ENCODE data around the gene GPR146.

Gene GPR146

DNA sequence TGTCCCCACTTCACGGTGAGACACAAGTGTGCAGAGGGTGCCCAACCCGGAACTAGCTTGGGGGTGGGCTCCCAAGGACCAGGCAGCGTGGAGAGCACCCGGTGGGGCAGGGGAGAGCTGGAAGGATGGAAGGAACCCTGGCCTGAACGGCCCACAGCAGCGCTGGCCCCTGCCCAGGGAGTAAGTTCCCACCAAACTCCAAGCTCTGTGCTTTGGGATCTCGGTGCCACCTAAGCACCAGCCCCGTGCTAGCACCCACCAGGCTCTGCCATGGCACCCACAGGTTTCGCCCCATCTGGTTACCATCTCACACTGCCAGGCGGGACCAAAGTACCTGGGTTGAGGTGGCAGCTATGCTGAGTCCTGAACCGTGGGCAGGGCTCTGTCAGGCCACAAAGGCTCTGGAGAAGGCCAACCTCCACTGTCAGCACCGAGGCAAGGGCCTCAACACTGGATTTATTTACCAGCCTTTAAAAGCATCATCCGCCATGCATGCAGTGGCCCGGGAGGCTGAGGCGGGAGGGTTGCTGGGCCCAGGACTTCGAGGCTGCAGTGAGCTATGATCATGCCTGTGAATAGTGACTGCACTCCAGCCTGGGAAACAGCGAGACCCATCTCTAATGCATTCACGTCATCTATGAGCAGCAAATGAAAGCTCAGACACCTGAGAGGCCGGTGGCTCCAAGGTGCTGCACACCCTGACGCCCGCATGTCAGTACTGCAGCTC, 59.6 kb downstream of the GPR146 start:
- H3K4me2 ChIP-seq (ENCODE audit: insufficient read depth, low read length, poor library complexity, severe bottlenecking): no peak overlapping the region
- peak overlapping the region; percentile 28 for H2AK5ac ChIP-seq (ENCODE audit: low read depth, low read length)
- H3K23ac ChIP-seq (ENCODE audit: low read depth, low read length, poor library complexity): peak overlapping the region; percentile 91
- peak overlapping the region; percentile 21 for H3K9ac ChIP-seq (ENCODE audit: low read depth, low read length, poor library complexity)
- WGBS, 2 donors (ENCODE audit: extremely low coverage in 2 of 2, insufficient read length in 2 of 2, insufficient replicate concordance in 1 of 2): no CpG with 5 or more reads among the region's 21 CpGs
- H3K9me3 ChIP-seq (replicated peaks in 1 of 2; ENCODE audit: control insufficient read depth in 2 of 2, insufficient read depth in 1 of 2, low read depth in 1 of 2, low read length in 2 of 2): no peaks in the 10 kb centered on the region
- H2BK5ac ChIP-seq (ENCODE audit: low read length): peak overlapping the region; percentile 39
- H3K18ac ChIP-seq (ENCODE audit: low read length): peak overlapping the region; percentile 57
- H4K8ac ChIP-seq (ENCODE audit: low read depth, low read length): no peak overlapping the region
- no peak overlapping the region for H3K4ac ChIP-seq (ENCODE audit: low read length)
- H2BK15ac ChIP-seq (ENCODE audit: low read length): no peak overlapping the region
- peak overlapping the region; percentile 73 for H2BK12ac ChIP-seq (ENCODE audit: low read length)
- H4K91ac ChIP-seq (ENCODE audit: low read depth, low read length, poor library complexity): no peak overlapping the region
- H3K79me1 ChIP-seq (ENCODE audit: low read depth, low read length): peaks cover 25% of the 10 kb centered on the region
- H3K27me3 ChIP-seq (ENCODE audit: control insufficient read depth in 3 of 3, insufficient read depth in 3 of 3, low read depth in 1 of 3, low read length in 3 of 3): no peaks in the 10 kb centered on the region
- no peak overlapping the region for H3K27ac ChIP-seq (replicated peaks; ENCODE audit: low read length)
- no peak for DNase-seq (ENCODE audit: low spot score)
- H3K14ac ChIP-seq (ENCODE audit: low read length): peak overlapping the region; percentile 21
- H2AFZ ChIP-seq (ENCODE audit: low read length): no peak overlapping the region
- H3K36me3 ChIP-seq (replicated peaks in 1 of 2; ENCODE audit: control insufficient read depth in 2 of 2, insufficient read depth in 2 of 2, low read length in 2 of 2): peaks cover 5 to 6% of the 10 kb centered on the region in 2 donors
- peaks cover 11 to 17% of the 10 kb centered on the region in 2 donors for H3K4me1 ChIP-seq (ENCODE audit: control insufficient read depth in 2 of 2, insufficient read depth in 1 of 2, low read depth in 1 of 2, low read length in 2 of 2)
- H2BK120ac ChIP-seq (ENCODE audit: low read depth, low read length): peak overlapping the region; percentile 61
- H3K4me3 ChIP-seq (ENCODE audit: low read length in 2 of 2): no peak overlapping the region

DNA sequence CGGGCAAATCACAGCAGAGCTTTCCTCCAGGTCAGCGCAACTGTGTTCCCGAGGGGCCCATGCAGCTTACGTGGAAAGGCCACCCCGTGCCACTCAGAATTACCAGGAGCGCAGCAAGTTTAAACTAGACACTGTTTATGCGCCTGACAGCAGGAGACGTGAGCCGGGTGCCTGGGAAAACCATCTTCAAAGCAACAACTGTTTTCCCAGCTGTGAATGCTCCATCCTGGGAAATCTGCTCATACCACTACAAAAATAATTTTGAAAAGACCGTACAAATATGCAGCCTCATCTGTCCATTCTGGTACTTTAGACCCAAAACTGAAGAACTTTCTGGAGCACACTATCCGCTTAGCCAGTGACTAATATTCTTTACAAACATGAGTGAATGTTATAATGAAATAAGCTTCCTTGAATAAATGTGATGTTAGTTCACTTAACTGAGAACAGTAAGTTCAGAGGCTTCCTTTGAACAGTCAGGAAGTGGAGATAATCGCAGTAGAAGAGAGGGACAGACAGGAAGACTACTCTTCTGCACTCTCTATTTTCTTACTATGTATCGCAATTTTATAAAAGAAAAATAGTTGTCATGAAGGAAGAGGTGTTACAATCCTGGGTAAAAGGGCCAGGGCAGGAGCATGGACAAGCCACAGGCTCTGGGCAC, 60.3 kb downstream of the GPR146 start:
- no peak overlapping the region for H4K8ac ChIP-seq (ENCODE audit: low read depth, low read length)
- H3K4me1 ChIP-seq (ENCODE audit: control insufficient read depth in 2 of 2, insufficient read depth in 1 of 2, low read depth in 1 of 2, low read length in 2 of 2): peaks cover 11 to 17% of the 10 kb centered on the region in 2 donors

GRCh38 chr7:1105189-1105588, 60.8 kb downstream of the GPR146 start:
- Histone ChIP-seq H2BK15ac (ENCODE audit: low read length) (no peak overlapping the region), H3K18ac (ENCODE audit: low read length) (no peak overlapping the region), H3K27ac (replicated peaks; ENCODE audit: low read length) (no peak overlapping the region), H3K4me2 (ENCODE audit: insufficient read depth, low read length, poor library complexity, severe bottlenecking) (no peak overlapping the region), H3K9me3 (replicated peaks in 1 of 2; ENCODE audit: control insufficient read depth in 2 of 2, insufficient read depth in 1 of 2, low read depth in 1 of 2, low read length in 2 of 2) (no peaks in the 10 kb centered on the region), H3K4ac (ENCODE audit: low read length) (no peak overlapping the region), H2BK5ac (ENCODE audit: low read length) (no peak overlapping the region), H3K4me1 (ENCODE audit: control insufficient read depth in 2 of 2, insufficient read depth in 1 of 2, low read depth in 1 of 2, low read length in 2 of 2) (peaks cover 10 to 16% of the 10 kb centered on the region in 2 donors), H2AFZ (ENCODE audit: low read length) (no peak overlapping the region), H3K9ac (ENCODE audit: low read depth, low read length, poor library complexity) (no peak overlapping the region), H2BK12ac (ENCODE audit: low read length) (no peak overlapping the region), H2AK5ac (ENCODE audit: low read depth, low read length) (no peak overlapping the region), H3K36me3 (replicated peaks in 1 of 2; ENCODE audit: control insufficient read depth in 2 of 2, insufficient read depth in 2 of 2, low read length in 2 of 2) (peaks cover 0 to 2% of the 10 kb centered on the region in 2 donors), H3K79me1 (ENCODE audit: low read depth, low read length) (peaks cover 27% of the 10 kb centered on the region), H3K14ac (ENCODE audit: low read length) (no peak overlapping the region), H3K23ac (ENCODE audit: low read depth, low read length, poor library complexity) (no peak overlapping the region), H4K91ac (ENCODE audit: low read depth, low read length, poor library complexity) (no peak overlapping the region), H3K4me3 (ENCODE audit: low read length in 2 of 2) (no peak overlapping the region), H4K8ac (ENCODE audit: low read depth, low read length) (no peak overlapping the region), H2BK120ac (ENCODE audit: low read depth, low read length) (no peak overlapping the region), H3K27me3 (ENCODE audit: control insufficient read depth in 3 of 3, insufficient read depth in 3 of 3, low read depth in 1 of 3, low read length in 3 of 3) (no peaks in the 10 kb centered on the region)
- no peak for DNase-seq (ENCODE audit: low spot score)
- WGBS, 2 donors (ENCODE audit: extremely low coverage in 2 of 2, insufficient read length in 2 of 2, insufficient replicate concordance in 1 of 2): no CpG with 5 or more reads among the region's 11 CpGs

More for the DNA sequence above, 60.3 kb downstream of the GPR146 start:
- Histone ChIP-seq H3K9ac (ENCODE audit: low read depth, low read length, poor library complexity) (no peak overlapping the region), H3K79me1 (ENCODE audit: low read depth, low read length) (peaks cover 27% of the 10 kb centered on the region), H3K9me3 (replicated peaks in 1 of 2; ENCODE audit: control insufficient read depth in 2 of 2, insufficient read depth in 1 of 2, low read depth in 1 of 2, low read length in 2 of 2) (no peaks in the 10 kb centered on the region), H3K4me2 (ENCODE audit: insufficient read depth, low read length, poor library complexity, severe bottlenecking) (no peak overlapping the region), H2AFZ (ENCODE audit: low read length) (no peak overlapping the region), H2BK15ac (ENCODE audit: low read length) (no peak overlapping the region), H3K18ac (ENCODE audit: low read length) (peak overlapping the region; percentile 57), H3K27ac (replicated peaks; ENCODE audit: low read length) (no peak overlapping the region), H4K91ac (ENCODE audit: low read depth, low read length, poor library complexity) (no peak overlapping the region), H3K36me3 (replicated peaks in 1 of 2; ENCODE audit: control insufficient read depth in 2 of 2, insufficient read depth in 2 of 2, low read length in 2 of 2) (peaks cover under 1 to 3% of the 10 kb centered on the region in 2 donors), H3K4ac (ENCODE audit: low read length) (no peak overlapping the region), H2AK5ac (ENCODE audit: low read depth, low read length) (no peak overlapping the region), H2BK5ac (ENCODE audit: low read length) (peak overlapping the region; percentile 39), H3K14ac (ENCODE audit: low read length) (no peak overlapping the region), H2BK120ac (ENCODE audit: low read depth, low read length) (peak overlapping the region; percentile 61), H3K4me3 (ENCODE audit: low read length in 2 of 2) (no peak overlapping the region), H3K23ac (ENCODE audit: low read depth, low read length, poor library complexity) (no peak overlapping the region), H3K27me3 (ENCODE audit: control insufficient read depth in 3 of 3, insufficient read depth in 3 of 3, low read depth in 1 of 3, low read length in 3 of 3) (no peaks in the 10 kb centered on the region), H2BK12ac (ENCODE audit: low read length) (no peak overlapping the region)
- no peak for DNase-seq (ENCODE audit: low spot score)
- WGBS, 2 donors (ENCODE audit: extremely low coverage in 2 of 2, insufficient read length in 2 of 2, insufficient replicate concordance in 1 of 2): no CpG with 5 or more reads among the region's 13 CpGs

GRCh38 chr7:1106063-1106792, 61.9 kb downstream of the GPR146 start:
- no peak overlapping the region for H3K4me2 ChIP-seq (ENCODE audit: insufficient read depth, low read length, poor library complexity, severe bottlenecking)
- H3K36me3 ChIP-seq (replicated peaks in 1 of 2; ENCODE audit: control insufficient read depth in 2 of 2, insufficient read depth in 2 of 2, low read length in 2 of 2): peaks cover 0 to 2% of the 10 kb centered on the region in 2 donors
- H3K4ac ChIP-seq (ENCODE audit: low read length): no peak overlapping the region
- H3K9ac ChIP-seq (ENCODE audit: low read depth, low read length, poor library complexity): no peak overlapping the region
- DNase-seq (ENCODE audit: low spot score): no peak
- H3K14ac ChIP-seq (ENCODE audit: low read length): peak overlapping the region; percentile 57
- H2AK5ac ChIP-seq (ENCODE audit: low read depth, low read length): no peak overlapping the region
- no peaks in the 10 kb centered on the region for H3K27me3 ChIP-seq (ENCODE audit: control insufficient read depth in 3 of 3, insufficient read depth in 3 of 3, low read depth in 1 of 3, low read length in 3 of 3)
- H2BK5ac ChIP-seq (ENCODE audit: low read length): no peak overlapping the region
- peaks cover 28% of the 10 kb centered on the region for H3K79me1 ChIP-seq (ENCODE audit: low read depth, low read length)
- H3K18ac ChIP-seq (ENCODE audit: low read length): peak overlapping the region; percentile 39
- H3K9me3 ChIP-seq (replicated peaks in 1 of 2; ENCODE audit: control insufficient read depth in 2 of 2, insufficient read depth in 1 of 2, low read depth in 1 of 2, low read length in 2 of 2): no peaks in the 10 kb centered on the region
- H2BK12ac ChIP-seq (ENCODE audit: low read length): no peak overlapping the region
- H3K4me1 ChIP-seq (ENCODE audit: control insufficient read depth in 2 of 2, insufficient read depth in 1 of 2, low read depth in 1 of 2, low read length in 2 of 2): peaks cover 3 to 7% of the 10 kb centered on the region in 2 donors
- no peak overlapping the region for H4K91ac ChIP-seq (ENCODE audit: low read depth, low read length, poor library complexity)
- no peak overlapping the region for H2BK15ac ChIP-seq (ENCODE audit: low read length)
- no CpG with 5 or more reads among the region's 27 CpGs for WGBS, 2 donors (ENCODE audit: extremely low coverage in 2 of 2, insufficient read length in 2 of 2, insufficient replicate concordance in 1 of 2)
- H4K8ac ChIP-seq (ENCODE audit: low read depth, low read length): no peak overlapping the region
- H2BK120ac ChIP-seq (ENCODE audit: low read depth, low read length): no peak overlapping the region
- no peak overlapping the region for H2AFZ ChIP-seq (ENCODE audit: low read length)
- H3K23ac ChIP-seq (ENCODE audit: low read depth, low read length, poor library complexity): no peak overlapping the region
- H3K27ac ChIP-seq (replicated peaks; ENCODE audit: low read length): no peak overlapping the region
- no peak overlapping the region for H3K4me3 ChIP-seq (ENCODE audit: low read length in 2 of 2)
